Spleen (tissue), 7 donors: ENCODE measurements around the gene PLB1.

ENCODE experiments used
- CTCF ChIP-seq, 11 experiments: fragments of 200-600 bp in 7 of 11; fragments of 450-650 bp in 4 of 11; sonication (generic) in 4 of 11; IDR thresholded peaks in 8 of 11; conservative IDR thresholded peaks in 3 of 11; 1 replicate in 7 of 11; 2 replicates in 4 of 11; pipeline versions ENCODE4 v1.4.0 to v1.8.0; 2016 to 2021; ENCODE audit warnings: antibody characterized with exemption in 11 of 11, inconsistent platforms in 4 of 11, mild to moderate bottlenecking in 1 of 11
- POLR2A ChIP-seq, 3 donors: fragments of 450-650 bp; IDR thresholded peaks; one replicate each; pipeline ENCODE4 v1.5.1; 2017; ENCODE audit warnings: antibody characterized with exemption in 3 of 3, mild to moderate bottlenecking in 1 of 3
- POLR2AphosphoS5 ChIP-seq, 3 donors: sonication (generic); formaldehyde crosslinking; IDR thresholded peaks; one replicate each; pipeline ENCODE4 v1.5.1; 2017; ENCODE audit warnings: antibody characterized with exemption in 3 of 3
- donor health status: DM: no; HTN: no; CAD: no; lungs with moderate emphysema.
- donor health status: DM: no; HTN: no; CAD: no.
- donor health status: DM: no; HTN: no; CAD: no.

GRCh38 chr2:28471701-28472236 lies 24.1 kb upstream of the PLB1 start:
- no peak for TF ChIP-seq CTCF (IDR thresholded peaks at IDR 0.05 in 8 of 11, conservative IDR thresholded peaks at IDR 0.05 in 3 of 11)
- no peak for TF ChIP-seq POLR2A (IDR thresholded peaks at IDR 0.05)
- no peak for TF ChIP-seq POLR2AphosphoS5 (IDR thresholded peaks at IDR 0.05)
